Left ventricle myocardium inferior (tissue), 1 donor: ENCODE data around the gene PITRM1. TPM values are rescaled to one million over a fixed set of nuclear protein-coding genes. Genes with fewer than 3 reads are reported as not detected.
A peak's percentile ranks its signal among the peaks of the same experiment; 100 is the strongest.

Experiments
- DNase-seq: peaks from one replicate; pipeline ENCODE4 v3.0.0-alpha.2; 2020
- H3K27ac ChIP-seq: fragments of 200-600 bp; replicated peaks from 2 replicates; pipeline ENCODE4 v1.8.0; 2021
- H3K27me3 ChIP-seq: fragments of 200-600 bp; 2 replicates; pipeline ENCODE4 v1.8.0; 2021; ENCODE audit warnings: low read depth
- H3K36me3 ChIP-seq: fragments of 200-600 bp; 2 replicates; pipeline ENCODE4 v1.8.0; 2021
- H3K4me1 ChIP-seq: fragments of 200-600 bp; 2 replicates; pipeline ENCODE4 v1.8.0; 2021
- H3K4me3 ChIP-seq: fragments of 200-600 bp; 2 replicates; pipeline ENCODE4 v1.8.0; 2021; ENCODE audit warnings: mild to moderate bottlenecking, moderate library complexity
- H3K9me3 ChIP-seq: fragments of 200-600 bp; replicated peaks from 2 replicates; pipeline ENCODE4 v1.8.0; 2021
- intact Hi-C: fragments of 100-400 bp; cut with micrococcal nuclease; formaldehyde crosslinking; loops from one replicate; pipeline ENCODE4 v1.11.0; 2022
- total RNA-seq: library from RNA; stranded (reverse); fragmentation: NEBNext Ultra II Directional; extraction: Animal tissue kit (Norgen Biotek cat#: 25700); gene quantifications from one replicate; pipeline ENCODE4 v1.2.1, GENCODE V29; 2021
- TF ChIP-seq, protein P1 (sequence below): fragments of 200-600 bp; IDR thresholded peaks from 2 replicates; pipeline ENCODE4 v1.8.0; 2021; ENCODE audit warnings: antibody characterized with exemption, mild to moderate bottlenecking, borderline replicate concordance
- donor health status: DM: no; HTN: yes; CAD: no; lungs with severe emphysema.

Gene PITRM1
- total RNA-seq, 1 donor from 2014 or later: 91.4 TPM

DNA sequence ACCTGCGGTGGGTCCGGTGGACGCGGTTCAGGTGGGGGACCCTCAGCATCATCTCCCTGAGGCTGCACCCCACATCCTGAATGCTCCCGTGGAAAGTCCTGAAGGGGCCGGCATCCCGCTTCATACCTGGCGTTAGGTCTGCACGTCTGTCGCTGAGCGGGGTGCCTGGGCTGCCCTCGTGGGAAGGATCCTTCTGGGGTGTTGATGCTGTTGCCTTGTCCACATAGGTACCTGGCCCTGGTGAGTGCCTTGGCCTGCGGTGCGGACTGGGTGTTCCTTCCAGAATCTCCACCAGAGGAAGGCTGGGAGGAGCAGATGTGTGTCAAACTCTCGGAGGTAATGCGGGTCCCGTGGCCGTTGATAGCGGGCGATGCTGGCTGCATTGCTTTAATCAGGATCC is 67.4 kb downstream of the PITRM1 start:
- Histone ChIP-seq H3K27ac (peak overlapping the region; percentile 71), H3K36me3 (peaks cover 59% of the 10 kb centered on the region), H3K4me3 (no peak overlapping the region), H3K4me1 (peaks cover 55% of the 10 kb centered on the region), H3K9me3 (no peaks in the 10 kb centered on the region), H3K27me3 (no peaks in the 10 kb centered on the region)
- DNase-seq: no peak
- TF ChIP-seq, protein P1, sequence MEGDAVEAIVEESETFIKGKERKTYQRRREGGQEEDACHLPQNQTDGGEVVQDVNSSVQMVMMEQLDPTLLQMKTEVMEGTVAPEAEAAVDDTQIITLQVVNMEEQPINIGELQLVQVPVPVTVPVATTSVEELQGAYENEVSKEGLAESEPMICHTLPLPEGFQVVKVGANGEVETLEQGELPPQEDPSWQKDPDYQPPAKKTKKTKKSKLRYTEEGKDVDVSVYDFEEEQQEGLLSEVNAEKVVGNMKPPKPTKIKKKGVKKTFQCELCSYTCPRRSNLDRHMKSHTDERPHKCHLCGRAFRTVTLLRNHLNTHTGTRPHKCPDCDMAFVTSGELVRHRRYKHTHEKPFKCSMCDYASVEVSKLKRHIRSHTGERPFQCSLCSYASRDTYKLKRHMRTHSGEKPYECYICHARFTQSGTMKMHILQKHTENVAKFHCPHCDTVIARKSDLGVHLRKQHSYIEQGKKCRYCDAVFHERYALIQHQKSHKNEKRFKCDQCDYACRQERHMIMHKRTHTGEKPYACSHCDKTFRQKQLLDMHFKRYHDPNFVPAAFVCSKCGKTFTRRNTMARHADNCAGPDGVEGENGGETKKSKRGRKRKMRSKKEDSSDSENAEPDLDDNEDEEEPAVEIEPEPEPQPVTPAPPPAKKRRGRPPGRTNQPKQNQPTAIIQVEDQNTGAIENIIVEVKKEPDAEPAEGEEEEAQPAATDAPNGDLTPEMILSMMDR: no peak
- intact Hi-C loops: no loop called here

DNA sequence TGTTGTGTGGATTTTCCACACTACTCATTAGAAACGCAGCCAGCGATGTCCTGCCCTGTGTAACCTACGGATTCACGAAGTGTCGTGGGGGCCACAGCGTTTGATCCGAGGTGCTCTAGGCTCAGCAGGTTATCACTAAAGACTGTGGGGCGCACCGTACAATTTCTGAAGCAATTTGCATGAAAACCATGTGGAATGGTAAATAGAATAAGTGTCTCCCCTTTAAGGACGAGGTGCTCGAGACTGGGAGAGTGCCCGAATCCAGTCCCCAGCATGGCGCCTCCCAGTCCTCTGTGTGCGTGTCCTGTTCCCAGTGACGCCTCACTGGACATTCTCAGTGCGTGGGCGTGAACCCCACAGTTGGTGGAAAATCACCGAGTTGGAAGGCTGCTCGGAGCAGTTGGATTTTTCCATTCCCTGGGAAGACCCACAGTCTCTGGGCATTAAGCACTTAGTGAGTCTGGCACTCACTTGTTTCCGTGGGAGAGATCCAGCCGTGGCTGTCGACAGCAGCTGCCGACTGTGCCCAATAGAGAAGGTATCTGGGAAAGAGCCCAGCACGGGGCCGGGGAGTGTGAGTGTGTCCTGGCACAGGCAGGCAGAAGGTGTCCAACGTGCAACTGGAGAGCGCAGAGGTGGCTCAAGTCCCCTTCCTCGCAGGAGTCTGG is 68.2 kb downstream of the PITRM1 start:
- Histone ChIP-seq H3K4me1 (peaks cover 50% of the 10 kb centered on the region), H3K36me3 (peaks cover 57% of the 10 kb centered on the region), H3K4me3 (no peak overlapping the region), H3K27ac (peak overlapping the region; percentile 71), H3K9me3 (no peaks in the 10 kb centered on the region), H3K27me3 (no peaks in the 10 kb centered on the region)
- DNase-seq: peak; percentile 72
- intact Hi-C loops: no loop called here
- TF ChIP-seq, protein P1: no peak

DNA sequence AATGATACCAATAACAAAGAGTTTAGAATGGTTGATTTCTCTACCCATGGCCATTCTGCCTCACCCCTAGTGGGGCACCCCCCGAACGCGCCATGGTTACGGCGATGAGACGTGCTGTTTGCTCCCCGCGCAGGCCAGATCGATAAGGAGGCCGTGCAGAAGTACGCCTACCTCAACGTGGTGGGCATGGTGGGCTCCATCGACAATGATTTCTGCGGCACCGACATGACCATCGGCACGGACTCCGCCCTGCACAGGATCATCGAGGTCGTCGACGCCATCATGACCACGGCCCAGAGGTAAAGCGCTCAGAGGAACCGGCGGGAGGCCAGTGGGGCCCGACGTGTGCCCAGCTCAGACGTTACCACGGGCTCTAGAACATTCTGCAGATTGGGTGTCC is 68.9 kb downstream of the PITRM1 start:
- DNase-seq: no peak
- Histone ChIP-seq H3K27me3 (no peaks in the 10 kb centered on the region), H3K4me1 (peaks cover 50% of the 10 kb centered on the region), H3K27ac (peak overlapping the region; percentile 71), H3K36me3 (peaks cover 53% of the 10 kb centered on the region), H3K9me3 (no peaks in the 10 kb centered on the region), H3K4me3 (no peak overlapping the region)
- intact Hi-C loops: no loop called here
- TF ChIP-seq, protein P1: no peak

DNA sequence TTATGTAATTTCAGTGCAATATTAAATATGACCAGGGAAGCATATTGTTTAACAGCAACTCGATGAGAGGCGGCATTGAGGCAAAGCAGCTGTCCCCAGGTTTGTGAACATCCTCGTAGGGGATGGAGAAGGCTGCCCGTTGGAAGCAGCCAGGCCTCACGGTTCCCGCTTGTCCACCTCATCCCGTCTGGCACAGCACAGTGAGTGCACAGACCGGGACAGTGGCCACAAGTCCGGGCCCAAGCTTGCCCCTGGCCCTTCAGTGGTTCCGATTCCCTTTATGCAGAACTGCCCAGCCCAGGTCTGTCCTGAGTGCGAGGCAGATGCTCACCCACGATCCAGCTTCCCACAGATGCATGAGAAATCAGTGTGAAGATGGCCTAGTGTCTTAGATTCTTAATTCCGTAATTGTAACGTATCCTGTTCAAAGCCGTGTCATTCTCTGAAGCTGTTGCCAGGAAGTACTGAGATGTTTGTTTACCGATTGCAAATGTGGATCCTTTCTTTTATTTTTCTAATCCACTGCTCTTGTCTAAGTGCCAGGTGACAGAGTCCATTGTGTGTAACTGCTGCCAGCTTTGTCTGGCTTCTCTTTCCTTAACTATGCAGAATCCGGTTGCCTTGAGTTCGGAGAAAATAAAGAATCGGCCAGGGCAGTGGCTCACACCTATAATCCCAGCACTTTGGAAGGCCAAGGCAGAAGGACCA is 69.7 kb downstream of the PITRM1 start:
- Histone ChIP-seq H3K36me3 (peaks cover 45% of the 10 kb centered on the region), H3K4me1 (peaks cover 42% of the 10 kb centered on the region)

DNA sequence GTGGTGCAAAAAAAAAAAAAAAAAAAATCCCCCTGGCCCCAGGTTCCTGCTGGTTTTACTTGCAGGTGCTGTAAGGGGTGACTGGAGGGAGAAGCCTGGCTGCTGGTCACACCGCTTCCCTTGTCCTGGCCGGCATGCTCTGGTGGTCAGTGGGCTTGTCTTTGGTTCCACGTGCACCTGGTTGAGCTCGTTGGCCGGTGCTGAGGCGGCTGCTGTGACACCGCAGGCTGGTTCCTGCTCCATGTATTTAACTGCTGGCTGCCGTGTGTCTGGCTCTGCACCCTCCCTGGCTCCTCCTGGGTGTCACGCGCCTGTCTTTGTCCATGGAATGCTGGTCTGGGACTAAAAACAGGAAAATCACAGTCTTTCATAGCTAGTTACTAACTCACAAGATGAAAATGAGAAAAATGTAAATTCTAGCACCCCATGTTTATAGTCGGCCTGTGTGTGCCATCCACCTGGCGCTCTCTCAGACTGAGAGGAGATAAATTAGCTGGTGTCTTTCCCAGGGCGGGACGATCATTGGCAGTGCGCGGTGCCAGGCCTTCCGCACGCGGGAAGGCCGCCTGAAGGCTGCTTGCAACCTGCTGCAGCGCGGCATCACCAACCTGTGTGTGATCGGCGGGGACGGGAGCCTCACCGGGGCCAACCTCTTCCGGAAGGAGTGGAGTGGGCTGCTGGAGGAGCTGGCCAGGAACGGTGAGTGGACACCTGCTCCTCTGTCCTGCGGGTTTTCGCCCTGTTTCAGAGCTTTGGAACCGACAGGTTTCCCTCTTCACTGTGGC is 71.5 kb downstream of the PITRM1 start:
- TF ChIP-seq, protein P1: no peak

More for the DNA sequence above, 69.7 kb downstream of the PITRM1 start:
- H3K27me3 ChIP-seq: no peaks in the 10 kb centered on the region
- H3K9me3 ChIP-seq: no peaks in the 10 kb centered on the region
- TF ChIP-seq, protein P1: no peak
- peak overlapping the region; percentile 71 for H3K27ac ChIP-seq
- DNase-seq: no peak
- intact Hi-C loops: no loop called here
- no peak overlapping the region for H3K4me3 ChIP-seq

More for the DNA sequence above, 71.5 kb downstream of the PITRM1 start:
- DNase-seq: no peak
- no peaks in the 10 kb centered on the region for H3K27me3 ChIP-seq
- intact Hi-C loops: no loop called here
- peaks cover 46% of the 10 kb centered on the region for H3K4me1 ChIP-seq
- peaks cover 42% of the 10 kb centered on the region for H3K36me3 ChIP-seq
- H3K9me3 ChIP-seq: no peaks in the 10 kb centered on the region
- H3K27ac ChIP-seq: no peak overlapping the region
- H3K4me3 ChIP-seq: no peak overlapping the region
